ENCODE results near the gene KCNH4.

- TF ChIP-seq CTCF (optimal IDR thresholded peaks at IDR 0.05 in 1 of 3, IDR thresholded peaks at IDR 0.05 in 1 of 3, conservative IDR thresholded peaks at IDR 0.05 in 1 of 3; ENCODE audit: extremely low read depth in 1 of 3, insufficient read depth in 2 of 3, low read length in 3 of 3) (no peak), EZH2 (IDR thresholded peaks at IDR 0.05; ENCODE audit: low read length) (no peak)
Measured at GRCh38 chr17:42179335-42179734, 1.6 kb downstream of the KCNH4 start.
